Jurkat, Clone E6-1 (cell line): ENCODE results near the gene VEGFB.

Experiments
- DNase-seq: peaks from one replicate; pipeline ENCODE4 v3.0.0-alpha.2; 2011; ENCODE audit warnings: low read depth, low spot score
- H3K4me3 ChIP-seq: 2 replicates; pipeline ENCODE4 v1.5.1; 2011; ENCODE audit warnings: mild to moderate bottlenecking, low read length, control low read depth, moderate library complexity

VEGFB gene

DNA sequence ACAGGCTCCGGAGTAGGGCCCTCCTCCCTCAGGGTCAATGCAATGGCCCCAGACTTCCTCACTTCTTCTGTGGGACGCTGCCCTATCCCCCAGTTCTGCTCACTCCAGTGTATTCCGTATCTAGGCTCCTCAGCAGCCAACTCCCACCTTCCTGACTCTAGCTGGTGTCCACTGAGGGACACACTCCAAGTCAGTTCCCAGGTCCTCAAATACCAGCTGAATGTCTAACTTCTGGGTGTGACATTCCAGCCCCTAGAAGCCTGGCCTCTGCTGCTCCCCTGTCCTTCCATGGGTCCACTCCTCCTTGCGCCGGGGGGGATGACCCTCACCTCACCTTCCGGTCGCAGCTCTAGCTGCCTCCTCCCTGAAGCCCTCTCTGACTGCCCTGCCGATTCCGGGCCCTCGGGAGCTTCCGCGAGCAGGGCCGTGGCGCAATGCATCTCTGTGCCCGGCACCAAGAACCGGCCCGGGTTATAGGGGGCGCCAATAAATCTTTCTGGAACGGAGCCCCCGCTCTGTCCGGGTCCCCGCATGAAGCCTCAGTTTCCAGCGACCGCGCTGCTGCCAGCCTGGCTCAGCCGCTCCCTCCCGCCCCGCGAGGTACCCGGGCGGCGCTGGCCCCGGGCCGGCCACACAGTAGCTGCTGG is 34.6 kb downstream of the VEGFB start:
- DNase-seq: no peak
- H3K4me3 ChIP-seq: peak overlapping the region; percentile 89

DNA sequence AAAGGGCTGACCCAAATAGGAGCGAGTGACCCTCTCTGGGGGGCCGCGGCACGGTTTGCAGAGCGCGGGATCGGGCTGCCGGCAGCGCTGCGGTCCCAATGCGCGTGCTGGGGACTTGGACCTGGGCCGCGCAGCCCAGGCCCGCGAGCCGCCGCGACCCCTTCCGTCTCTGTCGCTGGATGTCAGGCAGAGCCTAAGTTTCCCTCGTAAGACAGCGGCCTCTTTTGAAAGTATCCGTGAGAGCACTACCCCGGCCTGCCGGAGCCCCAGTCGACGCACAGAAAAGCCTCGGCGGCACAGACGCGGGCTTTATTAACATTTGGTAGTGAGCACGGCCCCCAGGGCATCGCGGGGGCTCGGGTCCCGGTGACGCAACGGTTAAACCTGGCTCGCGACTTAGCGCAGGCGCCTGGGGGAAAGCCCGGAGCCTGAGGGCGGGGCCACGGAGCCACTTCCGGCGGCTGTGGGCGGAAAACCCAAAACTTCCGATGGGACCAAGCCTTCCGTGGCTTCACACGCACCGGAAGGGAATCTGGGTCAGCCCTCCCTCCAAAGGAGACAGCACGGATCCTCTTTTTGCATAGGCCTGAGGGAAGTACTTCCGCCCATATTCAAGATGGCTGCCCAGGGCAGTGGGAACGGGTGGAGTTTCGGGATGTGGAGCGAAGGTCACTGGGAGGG is 35.3 kb downstream of the VEGFB start:
- DNase-seq: peak; percentile 100
- H3K4me3 ChIP-seq: peak overlapping the region; percentile 89

- no peak for DNase-seq
- no peak overlapping the region for H3K4me3 ChIP-seq
These were observed 40.8 kb downstream of the VEGFB start for GRCh38 chr11:64275031-64275800.

- no peak overlapping the region for H3K4me3 ChIP-seq
- DNase-seq: no peak
These were observed 41.5 kb downstream of the VEGFB start for GRCh38 chr11:64275841-64276240.

- no peak overlapping the region for H3K4me3 ChIP-seq
- DNase-seq: no peak
These were observed 42.5 kb downstream of the VEGFB start for GRCh38 chr11:64276653-64277431.

DNA sequence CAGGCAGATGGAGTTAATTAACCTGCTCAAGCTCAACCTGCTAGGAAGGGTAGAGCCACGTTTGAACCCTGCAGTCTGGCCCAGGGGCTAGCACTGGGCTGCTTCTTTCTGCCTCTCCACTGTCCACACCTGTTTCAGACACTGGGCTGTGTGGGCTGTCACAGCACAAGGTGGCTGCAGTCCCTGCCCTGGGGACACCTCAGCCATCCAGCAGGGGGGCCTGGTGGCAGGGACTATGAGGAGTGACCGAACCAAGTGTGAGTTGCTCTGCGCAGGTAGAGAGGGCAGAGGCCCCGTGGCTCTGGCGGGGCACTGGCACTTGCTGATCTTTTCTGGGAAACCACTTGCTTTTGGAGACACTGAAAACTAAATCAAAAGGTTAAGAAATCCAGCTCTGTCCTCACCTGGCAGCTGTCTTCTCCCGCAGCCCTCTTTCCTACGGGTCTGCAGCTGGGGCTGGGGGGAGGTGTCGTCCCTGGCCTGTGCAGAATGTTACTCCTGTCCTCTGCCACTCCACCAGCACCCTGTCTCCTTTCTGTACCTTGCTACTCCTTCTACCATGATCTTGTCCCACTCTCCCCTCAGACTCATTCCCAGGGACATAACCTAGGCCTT is 44.3 kb downstream of the VEGFB start:
- no peak for DNase-seq
- H3K4me3 ChIP-seq: no peak overlapping the region

- no peak overlapping the region for H3K4me3 ChIP-seq
- no peak for DNase-seq
These were observed 47.8 kb downstream of the VEGFB start for GRCh38 chr11:64281957-64282770.

DNA sequence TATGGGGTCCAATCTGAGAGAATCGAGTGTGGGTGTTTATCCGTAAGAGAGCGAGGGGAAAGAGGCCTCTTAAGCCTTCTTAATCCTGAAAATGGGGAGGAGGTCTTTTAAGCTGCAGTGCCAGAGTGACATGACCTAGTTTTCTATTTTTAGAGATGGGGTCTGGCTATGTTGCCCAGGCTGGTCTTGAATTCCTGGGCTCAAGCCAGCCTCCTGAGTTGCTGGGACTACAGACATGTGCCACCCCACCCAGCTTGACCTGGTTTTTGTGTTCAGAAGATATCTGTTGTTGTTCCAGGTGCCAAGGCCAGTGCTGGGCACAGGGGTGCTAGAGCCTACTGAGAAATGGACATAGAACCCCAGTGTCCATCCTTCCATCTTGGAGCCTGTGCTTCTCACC is 48.7 kb downstream of the VEGFB start:
- no peak overlapping the region for H3K4me3 ChIP-seq
- DNase-seq: no peak

DNA sequence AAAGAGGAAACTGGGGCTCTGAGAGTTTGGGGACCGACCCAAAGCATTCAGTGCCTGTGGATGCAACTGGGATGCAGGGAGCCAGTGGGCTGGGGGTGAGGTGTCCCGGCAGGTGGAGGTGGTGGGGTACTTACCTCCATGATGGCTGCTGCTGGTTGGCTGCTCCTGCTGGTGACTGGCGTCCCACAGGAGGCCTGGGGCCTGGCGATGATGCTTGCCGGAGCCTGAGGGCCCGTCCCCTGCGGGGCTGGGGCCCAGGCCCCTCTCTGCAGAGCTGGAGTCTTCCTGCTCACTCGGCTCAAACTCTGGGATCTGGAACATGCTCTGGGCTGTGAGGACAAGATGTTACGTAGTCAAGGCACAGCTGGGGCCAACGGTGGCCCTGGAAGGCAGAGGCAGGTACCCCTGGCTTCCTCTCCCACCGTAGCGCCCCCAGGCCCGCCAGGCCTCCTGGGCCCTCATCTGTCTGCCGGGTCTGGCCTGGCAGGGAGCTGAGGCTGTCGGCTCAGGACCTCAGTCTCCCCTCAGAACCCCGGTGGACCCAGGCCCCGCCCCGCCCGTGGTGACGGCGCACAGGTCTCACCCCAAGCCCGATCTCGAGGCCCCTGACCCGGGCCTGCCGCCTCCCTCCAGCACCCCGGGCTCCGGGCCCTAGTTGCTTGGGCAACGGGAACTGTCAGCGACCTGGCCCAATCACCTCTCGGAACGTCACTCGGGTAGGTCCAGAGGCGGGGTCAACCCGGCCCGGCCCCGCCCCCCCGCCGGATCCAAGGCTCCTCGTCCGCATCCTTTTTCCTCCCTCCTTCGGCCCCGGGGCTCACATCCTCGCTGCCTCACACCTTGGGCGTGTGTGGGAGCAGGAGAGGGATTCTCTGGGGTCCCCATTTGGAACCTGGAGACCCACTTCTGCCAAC is 49.9 kb downstream of the VEGFB start, which contains the start of gene BAD:
BAD (minus strand) TSS at position 618 of the 914 bp plus-strand sequence; CDS start at position 321, 297 bp downstream.
- peak; percentile 88 for DNase-seq
- H3K4me3 ChIP-seq: peak within 1 kb of the TSS; percentile 80

DNA sequence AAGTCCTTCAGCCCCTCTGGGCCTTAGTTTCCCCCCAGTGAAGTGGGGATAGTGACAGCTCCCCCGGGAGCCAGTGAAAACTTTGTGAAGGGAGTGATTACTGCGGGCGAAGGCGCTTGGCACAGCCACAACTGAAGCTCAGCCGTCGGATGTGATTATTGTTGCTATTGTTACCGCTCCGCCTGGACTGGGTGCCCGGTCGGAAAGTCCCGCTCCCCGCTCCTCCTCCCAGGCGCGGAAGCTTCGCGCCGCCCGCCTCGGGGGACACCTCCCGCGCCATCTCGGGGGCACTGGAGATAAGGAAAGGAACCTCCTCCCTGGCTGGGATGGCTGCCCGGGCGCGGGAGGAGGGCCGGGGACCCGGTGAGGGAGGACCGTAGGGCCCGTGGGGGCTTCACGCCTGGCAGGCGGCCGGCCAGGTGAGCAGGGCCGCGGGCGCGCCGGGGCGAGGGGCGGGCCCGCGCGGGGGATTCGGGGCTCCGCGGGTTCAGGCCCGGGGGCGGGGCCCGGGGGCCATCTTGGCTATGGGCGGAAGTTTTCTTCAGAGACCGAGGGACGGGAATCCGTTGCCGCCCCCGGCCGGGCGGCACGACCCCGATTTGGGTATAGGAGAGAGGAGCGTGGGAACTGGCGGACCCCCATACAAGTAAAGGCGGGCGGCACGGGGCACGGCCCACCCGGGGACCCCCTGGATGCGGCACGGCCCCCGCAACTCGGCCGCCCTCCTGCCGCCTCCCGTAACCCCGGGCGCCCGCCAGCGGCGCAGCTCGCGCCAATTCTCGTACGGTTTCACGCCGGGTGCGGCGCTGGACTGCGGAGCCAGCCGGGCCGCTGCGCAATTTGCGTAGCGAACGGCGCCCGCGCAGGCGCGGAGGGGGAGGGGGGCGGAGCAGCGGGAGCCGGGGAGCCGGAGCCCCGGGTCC is 50.8 kb downstream of the VEGFB start, which contains the start of gene GPR137:
GPR137 (plus strand) TSS at position 887 of the 923 bp plus-strand sequence. CDS start 677 bp downstream, outside the sequence.
- DNase-seq: peak; percentile 71

GRCh38 chr11:64285885-64286800 is 51.8 kb downstream of the VEGFB start:
- peak overlapping the region; percentile 80 for H3K4me3 ChIP-seq
- no peak for DNase-seq

More for the DNA sequence above, 50.8 kb downstream of the VEGFB start, which contains the start of gene GPR137:
- peak within 1 kb of the TSS; percentile 80 for H3K4me3 ChIP-seq

- no peak for DNase-seq
- H3K4me3 ChIP-seq: no peak overlapping the region
These were observed 52.4 kb downstream of the VEGFB start for GRCh38 chr11:64286801-64287159.

- DNase-seq: no peak
These were observed 53.4 kb downstream of the VEGFB start for GRCh38 chr11:64287676-64288352.

DNA sequence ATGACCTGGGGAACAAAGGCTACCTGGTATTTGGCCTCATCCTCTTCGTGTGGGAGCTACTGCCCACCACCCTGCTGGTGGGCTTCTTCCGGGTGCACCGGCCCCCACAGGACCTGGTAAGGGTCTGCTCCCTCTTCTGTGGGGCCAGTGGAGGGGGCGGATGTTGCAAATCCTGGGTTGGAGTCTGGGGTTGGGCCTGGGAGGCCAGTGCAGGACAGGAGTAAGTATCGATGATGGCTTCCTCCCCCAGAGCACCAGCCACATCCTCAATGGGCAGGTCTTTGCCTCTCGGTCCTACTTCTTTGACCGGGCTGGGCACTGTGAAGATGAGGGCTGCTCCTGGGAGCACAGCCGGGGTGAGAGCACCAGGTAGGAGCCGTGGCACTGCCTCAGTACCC is 54.0 kb downstream of the VEGFB start:
- no peak for DNase-seq
- H3K4me3 ChIP-seq: no peak overlapping the region

More at GRCh38 chr11:64287676-64288352, 53.4 kb downstream of the VEGFB start:
- H3K4me3 ChIP-seq: no peak overlapping the region
